GM12878 (cell line): ENCODE results near the gene DMRT1. TPM values are rescaled to one million over a fixed set of nuclear protein-coding genes. Genes with fewer than 3 reads are reported as not detected.

ENCODE experiments used
- ATAC-seq: fragments of 200-7000 bp; cut with Tn5 transposase; 3 replicates; pipeline ENCODE4 v1.9.1; 2020; ENCODE audit warnings: mild to moderate bottlenecking, moderate library complexity
- BruUV-seq: library from RNA; stranded (reverse); fragments of 400-500 nt; replicated peaks from 2 replicates; lab custom pipeline; 2021; lab: Mats Ljungman, UMichigan
- CTCF ChIA-PET: fragments of 300-600 bp; sonication (Branson Sonifier 250); formaldehyde crosslinking; extraction: SDS; loops from one replicate; lab custom pipeline; 2021; ENCODE audit warnings: inconsistent platforms; lab: Yijun Ruan, JAX
- POLR2A ChIA-PET: fragments of 350-600 bp; formaldehyde crosslinking; extraction: SDS; loops from one replicate; lab custom pipeline; 2021; ENCODE audit warnings: inconsistent platforms; lab: Charles Lee
- RAD21 ChIA-PET: fragments of 300-600 bp; sonication (Branson Sonifier 250); formaldehyde crosslinking; loops from one replicate; lab custom pipeline; 2023; ENCODE audit warnings: antibody characterized with exemption; ENCODE audit not compliant: unreplicated experiment; lab: Charles Lee
- SMC1A ChIA-PET: fragments of 300-600 bp; sonication (Branson Sonifier 250); formaldehyde crosslinking; loops from one replicate; lab custom pipeline; 2023; ENCODE audit not compliant: unreplicated experiment, uncharacterized antibody; lab: Charles Lee
- DNase-seq: peaks from one replicate; pipeline ENCODE4 v3.0.0-alpha.2; 2011; ENCODE audit warnings: low read depth, low spot score
- FAIRE-seq: peaks from 3 replicates; lab custom pipeline; 2011; peaks lifted over from hg19 to GRCh38; lab: Jason Lieb, UNC
- H2AFZ ChIP-seq: 2 replicates; pipeline ENCODE4 v1.6.0; 2011; ENCODE audit warnings: low read depth, low read length, control low read depth; ENCODE audit not compliant: control insufficient read depth
- H3K27ac ChIP-seq: 2 replicates; pipeline ENCODE4 v1.5.1; 2011; ENCODE audit warnings: control low read depth; ENCODE audit not compliant: control insufficient read depth, insufficient read depth
- H3K27me3 ChIP-seq, 2 experiments: replicated peaks in 1 of 2; 2 replicates each; pipeline versions ENCODE4 v1.6.0 to v1.6.1; 2011; ENCODE audit warnings: low read length in 1 of 2; ENCODE audit not compliant: control insufficient read depth in 2 of 2, insufficient read depth in 2 of 2
- H3K36me3 ChIP-seq, 2 experiments: 2 replicates each; pipeline ENCODE4 v1.5.1; 2011; ENCODE audit warnings: low read length in 1 of 2; ENCODE audit not compliant: control insufficient read depth in 2 of 2, insufficient read depth in 2 of 2
- H3K4me1 ChIP-seq: 2 replicates; pipeline ENCODE4 v1.6.1; 2011; ENCODE audit warnings: mild to moderate bottlenecking, low read length, moderate library complexity, mixed read lengths; ENCODE audit not compliant: control insufficient read depth, insufficient read depth
- H3K4me2 ChIP-seq: 2 replicates; pipeline ENCODE4 v1.6.0; 2011; ENCODE audit warnings: control low read depth; ENCODE audit not compliant: control insufficient read depth, insufficient read depth
- H3K4me3 ChIP-seq: fragments of 200-600 bp; sonication (generic); 2 replicates; pipeline ENCODE4 v1.5.1; 2016
- H3K79me2 ChIP-seq: 2 replicates; pipeline ENCODE4 v1.6.0; 2011; ENCODE audit warnings: low read length; ENCODE audit not compliant: control insufficient read depth, insufficient read depth
- H3K9ac ChIP-seq: 2 replicates; pipeline ENCODE4 v1.8.0; 2011; ENCODE audit warnings: low read length, control low read depth, mixed read lengths; ENCODE audit not compliant: control insufficient read depth, insufficient read depth
- H3K9me3 ChIP-seq: replicated peaks from 3 replicates; pipeline ENCODE4 v1.5.1; 2011; ENCODE audit warnings: mild to moderate bottlenecking, low read length; ENCODE audit not compliant: control insufficient read depth, insufficient read depth
- H4K20me1 ChIP-seq: 2 replicates; pipeline ENCODE4 v1.6.0; 2011; ENCODE audit not compliant: control insufficient read depth, insufficient read depth
- BACH1 ChIP-seq: fragments of 450-650 bp; IDR thresholded peaks from 2 replicates; pipeline ENCODE4 v1.6.1; 2017; ENCODE audit warnings: mild to moderate bottlenecking, borderline replicate concordance
- CBFB ChIP-seq: IDR thresholded peaks from 2 replicates; pipeline ENCODE4 v1.6.1; 2016; ENCODE audit warnings: antibody characterized with exemption, low read depth
- CBX5 ChIP-seq: sonication (generic); IDR thresholded peaks from 2 replicates; pipeline ENCODE4 v1.6.1; 2016; ENCODE audit warnings: low read depth, moderate library complexity, mild to moderate bottlenecking, inconsistent platforms
- CHD1 ChIP-seq: IDR thresholded peaks from 2 replicates; pipeline ENCODE4 v1.6.1; 2012; ENCODE audit warnings: low read depth, low read length, improper control_type of control experiment
- CHD4 ChIP-seq: fragments of 200-600 bp; sonication (generic); IDR thresholded peaks from 2 replicates; pipeline ENCODE4 v1.6.1; 2016; ENCODE audit warnings: mild to moderate bottlenecking
- NFXL1 ChIP-seq: fragments of 450-650 bp; IDR thresholded peaks from 2 replicates; pipeline ENCODE4 v1.6.1; 2017; ENCODE audit warnings: antibody characterized with exemption, mild to moderate bottlenecking, borderline replicate concordance
- POLR2A ChIP-seq: IDR thresholded peaks from 2 replicates; pipeline ENCODE4 v1.6.1; 2011; ENCODE audit warnings: low read depth, mild to moderate bottlenecking, low read length
- RAD21 ChIP-seq: IDR thresholded peaks from 2 replicates; pipeline ENCODE4 v1.6.1; 2011; ENCODE audit warnings: mild to moderate bottlenecking, low read depth, low read length, moderate library complexity; ENCODE audit not compliant: insufficient read depth
- RBBP5 ChIP-seq: fragments of 200-600 bp; sonication (generic); conservative IDR thresholded peaks from 2 replicates; pipeline ENCODE4 v1.6.1; 2016
- SIN3A ChIP-seq: IDR thresholded peaks from 2 replicates; pipeline ENCODE4 v1.6.1; 2012; ENCODE audit warnings: low read depth, low read length, improper control_type of control experiment
- SP1 ChIP-seq: IDR thresholded peaks from one replicate; pipeline ENCODE4 v1.6.1; 2011; ENCODE audit warnings: low read depth, low read length
- TBL1XR1 ChIP-seq: IDR thresholded peaks from 2 replicates; pipeline ENCODE4 v1.6.1; 2012; ENCODE audit warnings: low read depth, low read length, improper control_type of control experiment
- WGBS: methylation state at CpG from one replicate; pipeline ENCODE4 v1.1.6; 2016; ENCODE audit warnings: low lambda C conversion rate; ENCODE audit not compliant: insufficient replicate concordance, insufficient coverage; ENCODE audit errors: missing lambda C conversion rate; 5-methylcytosine and 5-hydroxymethylcytosine counted together
- in situ Hi-C: fragments of 300-500 bp; cut with MboI; formaldehyde crosslinking; loops from 9 replicates; pipeline ENCODE4 v1.14.3; 2018; ENCODE audit warnings: mixed read lengths
- intact Hi-C: fragments of 100-400 bp; cut with micrococcal nuclease; formaldehyde crosslinking; loops from one replicate; pipeline ENCODE4 v1.14.2; 2022; ENCODE audit not compliant: unreplicated experiment
- polyA plus RNA-seq, 11 experiments: library from polyadenylated mRNA; depleted of rRNA in 4 of 11; unstranded in 6 of 11; stranded (reverse) in 5 of 11; fragments of >200 nt; fragmentation: Nextera tagmentation in 4 of 11; fragmentation: Illumina TruSeq in 1 of 11; extraction: Ambion mirVana in 4 of 11; extraction: Trizol in 1 of 11; gene quantifications; 1 replicate in 1 of 11; 2 replicates in 10 of 11; pipeline versions ENCODE4 v1.2.1 to v1.2.3, GENCODE V29; 2011 to 2016; ENCODE audit warnings: inconsistent platforms in 2 of 11, missing spikeins in 2 of 11, low read depth in 1 of 11
- total RNA-seq, 4 experiments: library from RNA; depleted of rRNA in 3 of 4; stranded (reverse); fragments of >200 nt in 3 of 4; fragmentation: Illumina TruSeq in 1 of 4; extraction: Trizol in 1 of 4; gene quantifications; 2 replicates each; pipeline versions ENCODE4 v1.2.1 to v1.2.3, GENCODE V29; 2013 to 2021
- TF ChIP-seq, protein P1 (sequence below): fragments of 450-650 bp; IDR thresholded peaks from 2 replicates; pipeline ENCODE4 v1.6.1; 2016; ENCODE audit warnings: mild to moderate bottlenecking
- TF ChIP-seq, protein P2 (sequence below): fragments of 450-650 bp; formaldehyde crosslinking; IDR thresholded peaks from 2 replicates; pipeline ENCODE4 v1.5.0; 2022; ENCODE audit warnings: mild to moderate bottlenecking, missing genetic modification characterization
- TF ChIP-seq, protein P3 (sequence below): IDR thresholded peaks from 2 replicates; pipeline ENCODE4 v1.6.1; 2012; ENCODE audit warnings: low read depth, low read length, improper control_type of control experiment
- TF ChIP-seq, protein P4 (sequence below): IDR thresholded peaks from 2 replicates; pipeline ENCODE4 v1.6.1; 2011; ENCODE audit warnings: mild to moderate bottlenecking, low read depth, low read length, moderate library complexity; ENCODE audit not compliant: insufficient replicate concordance
- TF ChIP-seq, protein P5 (sequence below): fragments of 450-650 bp; conservative IDR thresholded peaks from 2 replicates; pipeline ENCODE4 v1.6.1; 2017; ENCODE audit warnings: mild to moderate bottlenecking, moderate library complexity

DMRT1 gene
- total and polyA plus RNA-seq, 10 of the 15 experiments (the other 5 are each of a cell fraction or from before 2014, with no cell fraction given), result 0.06 to 1.9 (median 0.24) TPM

DNA sequence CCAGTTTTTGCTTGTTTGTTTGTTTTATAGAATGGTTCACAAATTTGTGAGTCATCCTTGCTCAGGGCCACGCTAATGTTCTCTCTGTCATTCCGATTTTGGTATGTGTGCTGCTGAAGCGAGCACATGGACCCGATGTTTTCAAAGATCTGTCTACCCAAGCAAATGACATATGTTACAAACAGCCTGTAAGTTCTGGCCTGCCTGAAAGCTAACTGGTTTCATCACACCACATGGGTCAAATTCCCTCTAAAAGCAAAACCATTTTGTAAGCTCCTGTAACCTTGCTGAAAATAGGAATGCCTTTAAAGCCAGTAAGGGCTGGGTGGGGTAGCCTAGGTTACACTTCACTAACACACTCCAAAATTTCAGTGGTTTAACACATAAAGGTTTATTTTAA lies 160.3 kb downstream of the DMRT1 start:
- ChIA-PET CTCF (interaction anchor here (1.2 to 6.4 kb wide), 7 partner anchors 9 to 389 kb away, joined by 3 to 153 read pairs (median 5); no protein-coding TSS in a partner anchor), RAD21 (interaction anchor here (0.9 to 3.0 kb wide), 2 partner anchors 8 to 309 kb away, joined by 3 to 20 read pairs; no protein-coding TSS in a partner anchor), SMC1A (interaction anchor here (0.6 to 6.6 kb wide), 5 partner anchors 9 to 763 kb away, joined by 3 to 92 read pairs (median 8); no protein-coding TSS in a partner anchor), POLR2A (no interaction called here)
- Histone ChIP-seq H4K20me1 (no peaks in the 10 kb centered on the region), H3K79me2 (no peaks in the 10 kb centered on the region), H3K36me3 (no peaks in the 10 kb centered on the region), H3K9ac (no peak overlapping the region), H3K4me1 (peaks cover 3% of the 10 kb centered on the region; the same call in 1 of the 2 replicates), H3K4me2 (no peak overlapping the region), H3K27ac (no peak overlapping the region), H3K27me3 (no peaks in the 10 kb centered on the region), H3K9me3 (no peaks in the 10 kb centered on the region; the same call in 2 of the 3 replicates), H2AFZ (no peak overlapping the region), H3K4me3 (no peak overlapping the region)
- ATAC-seq (no peak), DNase-seq (no peak), FAIRE-seq (no peak)
- WGBS, result 65% methylated on average over 4 of the region's 4 CpGs
- intact Hi-C loops (loop anchor here (10.0 kb wide), 2 partner anchors 197 to 527 kb away; no protein-coding TSS in a partner anchor), in situ Hi-C loops (loop anchor here (5.0 kb wide), 1 partner anchor 110 kb away; no protein-coding TSS in a partner anchor)
- BruUV-seq, result no TSS peak
- TF ChIP-seq CBX5 (no peak), RBBP5 (no peak), POLR2A (no peak), TBL1XR1 (no peak), CBFB (no peak), CHD1 (no peak), NFXL1 (no peak), CHD4 (no peak), RAD21 (no peak), SP1 (no peak), BACH1 (no peak), SIN3A (no peak)
- TF ChIP-seq, protein P1, sequence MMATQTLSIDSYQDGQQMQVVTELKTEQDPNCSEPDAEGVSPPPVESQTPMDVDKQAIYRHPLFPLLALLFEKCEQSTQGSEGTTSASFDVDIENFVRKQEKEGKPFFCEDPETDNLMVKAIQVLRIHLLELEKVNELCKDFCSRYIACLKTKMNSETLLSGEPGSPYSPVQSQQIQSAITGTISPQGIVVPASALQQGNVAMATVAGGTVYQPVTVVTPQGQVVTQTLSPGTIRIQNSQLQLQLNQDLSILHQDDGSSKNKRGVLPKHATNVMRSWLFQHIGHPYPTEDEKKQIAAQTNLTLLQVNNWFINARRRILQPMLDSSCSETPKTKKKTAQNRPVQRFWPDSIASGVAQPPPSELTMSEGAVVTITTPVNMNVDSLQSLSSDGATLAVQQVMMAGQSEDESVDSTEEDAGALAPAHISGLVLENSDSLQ, result no peak
- TF ChIP-seq, protein P2, sequence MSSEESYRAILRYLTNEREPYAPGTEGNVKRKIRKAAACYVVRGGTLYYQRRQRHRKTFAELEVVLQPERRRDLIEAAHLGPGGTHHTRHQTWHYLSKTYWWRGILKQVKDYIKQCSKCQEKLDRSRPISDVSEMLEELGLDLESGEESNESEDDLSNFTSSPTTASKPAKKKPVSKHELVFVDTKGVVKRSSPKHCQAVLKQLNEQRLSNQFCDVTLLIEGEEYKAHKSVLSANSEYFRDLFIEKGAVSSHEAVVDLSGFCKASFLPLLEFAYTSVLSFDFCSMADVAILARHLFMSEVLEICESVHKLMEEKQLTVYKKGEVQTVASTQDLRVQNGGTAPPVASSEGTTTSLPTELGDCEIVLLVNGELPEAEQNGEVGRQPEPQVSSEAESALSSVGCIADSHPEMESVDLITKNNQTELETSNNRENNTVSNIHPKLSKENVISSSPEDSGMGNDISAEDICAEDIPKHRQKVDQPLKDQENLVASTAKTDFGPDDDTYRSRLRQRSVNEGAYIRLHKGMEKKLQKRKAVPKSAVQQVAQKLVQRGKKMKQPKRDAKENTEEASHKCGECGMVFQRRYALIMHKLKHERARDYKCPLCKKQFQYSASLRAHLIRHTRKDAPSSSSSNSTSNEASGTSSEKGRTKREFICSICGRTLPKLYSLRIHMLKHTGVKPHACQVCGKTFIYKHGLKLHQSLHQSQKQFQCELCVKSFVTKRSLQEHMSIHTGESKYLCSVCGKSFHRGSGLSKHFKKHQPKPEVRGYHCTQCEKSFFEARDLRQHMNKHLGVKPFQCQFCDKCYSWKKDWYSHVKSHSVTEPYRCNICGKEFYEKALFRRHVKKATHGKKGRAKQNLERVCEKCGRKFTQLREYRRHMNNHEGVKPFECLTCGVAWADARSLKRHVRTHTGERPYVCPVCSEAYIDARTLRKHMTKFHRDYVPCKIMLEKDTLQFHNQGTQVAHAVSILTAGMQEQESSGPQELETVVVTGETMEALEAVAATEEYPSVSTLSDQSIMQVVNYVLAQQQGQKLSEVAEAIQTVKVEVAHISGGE (CRISPR knock-in tag), result no peak
- TF ChIP-seq, protein P3, sequence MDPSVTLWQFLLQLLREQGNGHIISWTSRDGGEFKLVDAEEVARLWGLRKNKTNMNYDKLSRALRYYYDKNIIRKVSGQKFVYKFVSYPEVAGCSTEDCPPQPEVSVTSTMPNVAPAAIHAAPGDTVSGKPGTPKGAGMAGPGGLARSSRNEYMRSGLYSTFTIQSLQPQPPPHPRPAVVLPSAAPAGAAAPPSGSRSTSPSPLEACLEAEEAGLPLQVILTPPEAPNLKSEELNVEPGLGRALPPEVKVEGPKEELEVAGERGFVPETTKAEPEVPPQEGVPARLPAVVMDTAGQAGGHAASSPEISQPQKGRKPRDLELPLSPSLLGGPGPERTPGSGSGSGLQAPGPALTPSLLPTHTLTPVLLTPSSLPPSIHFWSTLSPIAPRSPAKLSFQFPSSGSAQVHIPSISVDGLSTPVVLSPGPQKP, result no peak
- TF ChIP-seq, protein P4, sequence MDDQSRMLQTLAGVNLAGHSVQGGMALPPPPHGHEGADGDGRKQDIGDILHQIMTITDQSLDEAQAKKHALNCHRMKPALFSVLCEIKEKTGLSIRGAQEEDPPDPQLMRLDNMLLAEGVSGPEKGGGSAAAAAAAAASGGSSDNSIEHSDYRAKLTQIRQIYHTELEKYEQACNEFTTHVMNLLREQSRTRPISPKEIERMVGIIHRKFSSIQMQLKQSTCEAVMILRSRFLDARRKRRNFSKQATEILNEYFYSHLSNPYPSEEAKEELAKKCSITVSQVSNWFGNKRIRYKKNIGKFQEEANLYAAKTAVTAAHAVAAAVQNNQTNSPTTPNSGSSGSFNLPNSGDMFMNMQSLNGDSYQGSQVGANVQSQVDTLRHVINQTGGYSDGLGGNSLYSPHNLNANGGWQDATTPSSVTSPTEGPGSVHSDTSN, result no peak
- TF ChIP-seq, protein P5, sequence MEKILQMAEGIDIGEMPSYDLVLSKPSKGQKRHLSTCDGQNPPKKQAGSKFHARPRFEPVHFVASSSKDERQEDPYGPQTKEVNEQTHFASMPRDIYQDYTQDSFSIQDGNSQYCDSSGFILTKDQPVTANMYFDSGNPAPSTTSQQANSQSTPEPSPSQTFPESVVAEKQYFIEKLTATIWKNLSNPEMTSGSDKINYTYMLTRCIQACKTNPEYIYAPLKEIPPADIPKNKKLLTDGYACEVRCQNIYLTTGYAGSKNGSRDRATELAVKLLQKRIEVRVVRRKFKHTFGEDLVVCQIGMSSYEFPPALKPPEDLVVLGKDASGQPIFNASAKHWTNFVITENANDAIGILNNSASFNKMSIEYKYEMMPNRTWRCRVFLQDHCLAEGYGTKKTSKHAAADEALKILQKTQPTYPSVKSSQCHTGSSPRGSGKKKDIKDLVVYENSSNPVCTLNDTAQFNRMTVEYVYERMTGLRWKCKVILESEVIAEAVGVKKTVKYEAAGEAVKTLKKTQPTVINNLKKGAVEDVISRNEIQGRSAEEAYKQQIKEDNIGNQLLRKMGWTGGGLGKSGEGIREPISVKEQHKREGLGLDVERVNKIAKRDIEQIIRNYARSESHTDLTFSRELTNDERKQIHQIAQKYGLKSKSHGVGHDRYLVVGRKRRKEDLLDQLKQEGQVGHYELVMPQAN, result no peak
